HG03139 (cell line): Measurements from ENCODE around the gene EVI2A.
"Not testable (repeated sequence)": the region's sequence is repeated elsewhere in the genome, so short reads cannot be mapped to it uniquely, and the experiment has no call there.

Source experiments
- ATAC-seq: cut with Tn5 transposase; IDR thresholded peaks from one replicate; pipeline ENCODE4 v1.9.1; 2021; ENCODE audit not compliant: unreplicated experiment

Gene EVI2A

GRCh38 chr17:31313982-31314781 is 7.2 kb downstream of the EVI2A start, which contains the start of gene EVI2B:
Gene EVI2B (minus strand): TSS chr17:31314054. CDS start chr17:31305609, 8,445 bp downstream.
- no peak for ATAC-seq

GRCh38 chr17:31312223-31312622 is 9.2 kb downstream of the EVI2A start:
- ATAC-seq, result not testable (repeated sequence)

GRCh38 chr17:31311526-31311925 is 9.9 kb downstream of the EVI2A start:
- ATAC-seq, result no peak

GRCh38 chr17:31310886-31311285 is 10.5 kb downstream of the EVI2A start:
- no peak for ATAC-seq

- no peak for ATAC-seq
Observed at GRCh38 chr17:31310260-31310659, 11.2 kb downstream of the EVI2A start.

- ATAC-seq, result no peak
Observed at GRCh38 chr17:31309556-31309955, 11.9 kb downstream of the EVI2A start.

- ATAC-seq, result no peak
Observed at GRCh38 chr17:31308372-31309334, 12.8 kb downstream of the EVI2A start.

- ATAC-seq, result no peak
Observed at GRCh38 chr17:31307640-31308039, 13.8 kb downstream of the EVI2A start.

GRCh38 chr17:31299624-31300023 is 21.8 kb downstream of the EVI2A start:
- no peak for ATAC-seq

GRCh38 chr17:31297090-31297489 is 24.3 kb downstream of the EVI2A start, which contains the start of gene OMG:
Gene OMG (minus strand): TSS chr17:31297239. CDS start chr17:31296331, 908 bp downstream.
- ATAC-seq, result no peak

- ATAC-seq, result no peak
Observed at GRCh38 chr17:31296142-31296541, 25.3 kb downstream of the EVI2A start.

GRCh38 chr17:31295489-31295871 is 25.9 kb downstream of the EVI2A start:
- no peak for ATAC-seq

GRCh38 chr17:31294820-31295488 is 26.5 kb downstream of the EVI2A start:
- ATAC-seq, result no peak

- ATAC-seq, result no peak
Observed at GRCh38 chr17:31294231-31294630, 27.2 kb downstream of the EVI2A start.

GRCh38 chr17:31293581-31293980 is 27.8 kb downstream of the EVI2A start:
- no peak for ATAC-seq

GRCh38 chr17:31291820-31292219 is 29.6 kb downstream of the EVI2A start:
- ATAC-seq, result no peak

GRCh38 chr17:31289790-31290189 is 31.6 kb downstream of the EVI2A start:
- no peak for ATAC-seq

- ATAC-seq, result not testable (repeated sequence)
Observed at GRCh38 chr17:31287932-31288331, 33.5 kb downstream of the EVI2A start.

- no peak for ATAC-seq
Observed at GRCh38 chr17:31286587-31286986, 34.8 kb downstream of the EVI2A start.

GRCh38 chr17:31283841-31284240 is 37.6 kb downstream of the EVI2A start:
- ATAC-seq, result no peak

GRCh38 chr17:31281061-31281460 is 40.4 kb downstream of the EVI2A start:
- ATAC-seq, result no peak
